GM18867 (cell line): ENCODE data around the gene NRIP1.

Experiments
- ATAC-seq: cut with Tn5 transposase; IDR thresholded peaks from one replicate; pipeline ENCODE4 v1.9.1; 2021; ENCODE audit warnings: mild to moderate bottlenecking, moderate library complexity; ENCODE audit not compliant: unreplicated experiment

The NRIP1 gene

GRCh38 chr21:14985306-14985705, 79.5 kb downstream of the NRIP1 start:
- no peak for ATAC-seq

- no peak for ATAC-seq
These were observed 82.5 kb downstream of the NRIP1 start for GRCh38 chr21:14982336-14982735.

- ATAC-seq = no peak
These were observed 83.6 kb downstream of the NRIP1 start for GRCh38 chr21:14981246-14981645.

- ATAC-seq = no peak
These were observed 85.5 kb downstream of the NRIP1 start for GRCh38 chr21:14979264-14979663.

DNA sequence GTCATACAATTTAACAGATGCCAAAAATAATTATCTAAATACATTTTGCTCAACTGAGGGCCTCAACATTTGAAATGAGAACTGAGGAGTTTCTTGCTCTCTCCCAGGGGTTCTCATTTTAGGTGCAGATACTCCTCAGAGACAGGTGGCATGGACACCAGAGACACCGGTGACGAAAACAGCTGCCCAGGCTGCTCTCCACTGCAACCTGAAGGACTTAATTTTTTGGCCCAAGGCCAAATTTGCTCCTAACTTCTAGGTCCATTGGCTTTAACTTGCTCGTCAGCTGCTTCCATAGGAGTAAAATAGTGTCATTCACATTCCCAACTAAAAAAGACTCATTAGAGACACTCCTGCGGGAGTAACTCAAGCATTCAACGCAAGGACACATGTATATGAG, 87.0 kb downstream of the NRIP1 start:
- no peak for ATAC-seq

- ATAC-seq = no peak
These were observed 89.5 kb downstream of the NRIP1 start for GRCh38 chr21:14975136-14975919.

DNA sequence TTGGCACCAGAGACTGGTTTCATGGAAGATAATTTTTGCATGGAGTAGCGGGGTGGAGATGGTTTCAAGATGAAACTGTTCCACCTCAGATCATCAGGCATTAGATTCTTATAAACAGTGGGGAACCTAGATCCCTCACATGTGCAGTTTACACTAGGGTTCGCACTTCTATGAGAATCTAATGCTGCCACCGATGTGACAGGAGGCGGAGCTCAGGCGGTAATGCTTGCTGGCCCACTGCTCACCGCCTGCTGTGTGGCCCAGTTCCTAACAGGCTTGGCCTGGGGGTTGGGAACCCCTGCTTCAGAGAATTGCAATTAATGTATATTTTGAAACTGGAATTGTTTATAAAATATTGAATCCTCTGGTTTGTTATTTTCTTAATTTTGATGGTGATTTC, 92.1 kb downstream of the NRIP1 start:
- ATAC-seq = no peak

DNA sequence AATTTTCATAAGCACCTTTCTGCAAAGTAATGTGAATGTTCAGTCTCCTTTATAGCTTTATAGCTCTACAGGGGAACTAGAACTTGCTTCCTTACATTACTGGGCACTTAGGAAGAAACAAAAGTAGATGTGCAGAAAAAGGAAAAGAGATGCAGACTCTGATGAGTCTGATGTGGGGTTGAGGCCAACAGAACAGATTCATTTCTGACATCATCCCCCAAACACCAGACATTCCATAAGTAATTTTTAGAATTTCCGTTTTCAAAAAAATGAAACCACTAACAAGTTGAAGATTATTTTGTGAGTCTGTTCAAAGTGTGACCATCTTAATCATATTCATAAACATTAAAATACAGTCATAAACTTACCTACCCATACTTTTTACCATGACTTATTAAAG, 96.0 kb downstream of the NRIP1 start:
- no peak for ATAC-seq

DNA sequence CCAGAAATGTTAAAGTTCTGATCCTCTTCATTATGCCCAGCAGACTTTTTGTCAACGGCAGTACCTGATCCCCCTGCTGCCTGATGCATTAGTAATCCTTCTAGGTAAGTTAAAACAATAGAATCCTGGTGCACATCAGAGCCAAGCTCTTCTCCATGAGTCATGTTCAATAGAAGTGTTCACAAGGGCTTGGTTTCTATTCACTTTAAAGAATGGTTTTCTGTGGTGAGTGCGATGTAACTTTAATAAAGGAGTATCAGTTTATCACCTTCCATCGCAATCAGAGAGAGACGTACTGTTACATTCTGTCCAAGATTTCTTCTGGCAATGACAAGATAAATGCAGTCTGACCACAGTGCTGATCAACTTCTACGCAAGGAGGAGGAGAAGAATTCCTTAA, 96.8 kb downstream of the NRIP1 start:
- no peak for ATAC-seq

- no peak for ATAC-seq
These were observed 100.2 kb downstream of the NRIP1 start for GRCh38 chr21:14964621-14965020.

GRCh38 chr21:14962217-14962616, 102.6 kb downstream of the NRIP1 start:
- no peak for ATAC-seq

GRCh38 chr21:14961502-14961901, 103.3 kb downstream of the NRIP1 start:
- no peak for ATAC-seq

- no peak for ATAC-seq
These were observed 105.5 kb downstream of the NRIP1 start for GRCh38 chr21:14959343-14959742.

GRCh38 chr21:14957836-14958235, 107.0 kb downstream of the NRIP1 start:
- no peak for ATAC-seq

- ATAC-seq = no peak
These were observed 108.0 kb downstream of the NRIP1 start for GRCh38 chr21:14956807-14957206.

DNA sequence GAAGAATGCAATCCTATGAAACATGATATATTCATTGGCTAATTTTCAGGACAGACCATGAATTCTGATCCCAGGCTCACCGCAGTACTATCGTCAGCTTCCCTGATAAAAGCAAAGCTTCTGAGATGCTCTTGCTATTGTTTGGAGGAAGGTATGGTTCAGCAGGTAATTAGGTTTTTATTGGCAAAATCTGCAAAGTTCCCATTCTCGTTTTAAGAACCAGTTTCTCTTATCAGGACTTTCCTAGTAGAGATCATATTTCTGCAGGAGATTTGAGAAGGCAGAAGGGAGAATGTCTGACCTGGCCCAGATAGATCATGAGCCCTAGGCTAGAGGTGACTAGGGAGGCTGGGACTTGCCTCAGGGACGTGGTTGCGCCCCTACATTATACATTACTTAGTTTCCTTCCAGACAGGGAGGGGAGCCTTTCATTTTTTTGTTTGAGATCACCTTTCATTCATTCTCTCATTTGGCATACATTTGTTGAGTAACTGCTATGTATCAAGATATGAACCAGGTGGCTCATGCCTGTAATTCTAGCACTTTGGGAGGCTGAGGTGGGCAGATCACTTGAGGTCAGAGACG, 108.8 kb downstream of the NRIP1 start:
- no peak for ATAC-seq

GRCh38 chr21:14952916-14953315, 111.9 kb downstream of the NRIP1 start:
- ATAC-seq = no peak

GRCh38 chr21:14949603-14950002, 115.2 kb downstream of the NRIP1 start:
- ATAC-seq = no peak

DNA sequence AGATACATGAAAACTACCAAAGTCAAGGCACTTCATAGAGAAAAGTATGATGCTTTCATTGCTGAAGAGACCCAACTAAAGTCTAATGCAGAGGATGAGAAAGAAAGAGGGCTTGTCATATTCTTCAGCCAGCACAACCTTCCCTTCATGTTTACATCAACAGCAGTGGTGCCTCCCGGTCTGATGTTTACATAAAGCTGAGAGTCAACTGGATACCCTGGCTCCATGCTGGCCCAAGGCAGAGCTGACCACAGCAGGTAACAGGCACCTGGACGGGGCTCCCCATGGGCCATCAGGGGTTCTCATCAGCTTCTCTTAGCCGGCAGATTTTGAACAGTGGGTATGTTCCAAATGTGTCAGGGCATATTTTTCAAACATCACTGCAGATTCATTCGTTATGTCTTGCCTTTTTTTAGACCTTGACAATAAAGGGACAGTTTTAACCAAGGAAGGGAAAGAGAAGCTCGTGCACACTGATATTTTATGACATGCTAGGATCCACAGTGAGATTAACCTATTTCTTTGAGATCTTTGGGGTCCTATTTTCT, 117.1 kb downstream of the NRIP1 start:
- ATAC-seq = no peak

GRCh38 chr21:14945176-14945575, 119.6 kb downstream of the NRIP1 start:
- no peak for ATAC-seq

DNA sequence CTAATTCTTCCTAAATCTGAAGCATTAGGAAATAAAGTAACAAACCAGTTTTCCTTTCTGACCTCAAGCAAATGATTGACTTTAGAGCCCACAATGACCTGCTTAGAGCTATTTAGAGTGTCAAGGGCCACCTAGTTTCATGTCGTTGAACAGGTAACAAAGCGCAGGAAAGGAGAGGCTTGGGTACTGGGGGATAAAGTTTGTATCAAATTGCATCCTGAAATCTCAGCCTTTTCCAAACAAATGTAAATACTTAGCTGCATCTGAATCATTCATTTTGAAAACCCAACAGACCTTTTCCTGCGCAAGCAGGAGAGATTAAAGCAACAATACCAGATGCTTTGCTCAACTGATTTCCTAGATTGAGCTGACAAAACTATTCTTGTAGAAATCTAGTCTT, 121.2 kb downstream of the NRIP1 start:
- no peak for ATAC-seq

GRCh38 chr21:14942801-14943490, 121.9 kb downstream of the NRIP1 start:
- ATAC-seq = no peak
